H1 (cell line): Measurements from ENCODE around the gene CHST12. TPM values are rescaled to one million over a fixed set of nuclear protein-coding genes. Genes with fewer than 3 reads are reported as not detected.

Source experiments
- CTCF ChIA-PET: fragments of 300-600 bp; sonication (Branson Sonifier 250); formaldehyde crosslinking; loops from one replicate; lab custom pipeline; 2021; ENCODE audit not compliant: partially characterized antibody; lab: Charles Lee
- POLR2A ChIA-PET: fragments of 300-600 bp; sonication (Branson Sonifier 250); formaldehyde crosslinking; loops from one replicate; lab custom pipeline; 2021; ENCODE audit warnings: inconsistent platforms; ENCODE audit not compliant: partially characterized antibody; lab: Charles Lee
- DNase-seq, 2 experiments: peaks; one replicate each; pipeline versions ENCODE4 v3.0.0 to v3.0.0-alpha.2; 2010 to 2022; ENCODE audit warnings: low spot score in 2 of 2, low read depth in 1 of 2, mixed read lengths in 1 of 2
- FAIRE-seq: peaks from 2 replicates; lab custom pipeline; 2011; peaks lifted over from hg19 to GRCh38; lab: Jason Lieb, UNC
- H2AFZ ChIP-seq: 2 replicates; pipeline ENCODE4 v1.8.1; 2012; ENCODE audit warnings: low read length, inconsistent platforms
- H2AK5ac ChIP-seq: 2 replicates; pipeline ENCODE4 v1.6.1; 2013; ENCODE audit warnings: low read depth, low read length
- H2BK120ac ChIP-seq: replicated peaks from 2 replicates; pipeline ENCODE3; 2013; ENCODE audit warnings: low read depth, low read length, inconsistent platforms
- H2BK12ac ChIP-seq: 2 replicates; pipeline ENCODE4 v1.6.1; 2013; ENCODE audit warnings: low read depth, low read length
- H2BK15ac ChIP-seq: 2 replicates; pipeline ENCODE4 v1.6.1; 2013; ENCODE audit warnings: low read length
- H2BK20ac ChIP-seq: 2 replicates; pipeline ENCODE4 v1.6.1; 2013; ENCODE audit warnings: low read length
- H2BK5ac ChIP-seq: 2 replicates; pipeline ENCODE4 v1.6.1; 2013; ENCODE audit warnings: low read depth, low read length
- H3K14ac ChIP-seq: 2 replicates; pipeline ENCODE4 v1.6.1; 2013; ENCODE audit warnings: inconsistent platforms; ENCODE audit not compliant: insufficient read length
- H3K18ac ChIP-seq: 2 replicates; pipeline ENCODE4 v1.6.1; 2013; ENCODE audit warnings: low read length; ENCODE audit errors: extremely low read depth
- H3K23ac ChIP-seq: 2 replicates; pipeline ENCODE4 v1.6.1; 2013; ENCODE audit warnings: inconsistent platforms; ENCODE audit not compliant: insufficient read length
- H3K23me2 ChIP-seq: 2 replicates; pipeline ENCODE4 v1.6.1; 2013; ENCODE audit warnings: low read depth, low read length
- H3K27ac ChIP-seq: 2 replicates; pipeline ENCODE4 v1.6.1; 2011; ENCODE audit warnings: low read depth, low read length, inconsistent platforms
- H3K27me3 ChIP-seq, 4 experiments: replicated peaks in 1 of 4; 1 replicate in 1 of 4; 2 replicates in 3 of 4; pipeline versions ENCODE4 v1.6.1 to v1.8.1; 2011 to 2013; ENCODE audit warnings: low read length in 3 of 4, mild to moderate bottlenecking in 3 of 4, inconsistent platforms in 2 of 4, mixed read lengths in 2 of 4, moderate library complexity in 1 of 4; ENCODE audit not compliant: control insufficient read depth in 3 of 4, insufficient read depth in 3 of 4; ENCODE audit errors: extremely low read depth in 1 of 4
- H3K36me3 ChIP-seq, 4 experiments: 2 replicates each; pipeline versions ENCODE4 v1.6.1 to v1.8.1; 2011 to 2013; ENCODE audit warnings: mild to moderate bottlenecking in 4 of 4, low read length in 3 of 4, moderate library complexity in 2 of 4, control low read depth in 1 of 4, inconsistent platforms in 1 of 4; ENCODE audit not compliant: insufficient read depth in 4 of 4, control insufficient read depth in 2 of 4
- H3K4ac ChIP-seq: replicated peaks from 2 replicates; pipeline ENCODE3; 2013; ENCODE audit warnings: low read length, low read depth, mixed read lengths, inconsistent platforms; ENCODE audit not compliant: insufficient read length
- H3K4me1 ChIP-seq, 4 experiments: replicated peaks in 1 of 4; 1 replicate in 1 of 4; 2 replicates in 3 of 4; pipeline versions ENCODE4 v1.6.1 to v1.8.1; 2011 to 2013; ENCODE audit warnings: low read length in 3 of 4, inconsistent platforms in 2 of 4, mixed read lengths in 1 of 4; ENCODE audit not compliant: insufficient read depth in 4 of 4, control insufficient read depth in 3 of 4
- H3K4me2 ChIP-seq, 2 experiments: 2 replicates each; pipeline versions ENCODE4 v1.6.1 to v1.8.1; 2011 to 2013; ENCODE audit warnings: low read depth in 2 of 2, low read length in 2 of 2, control low read depth in 1 of 2, inconsistent platforms in 1 of 2, mild to moderate bottlenecking in 1 of 2; ENCODE audit not compliant: insufficient read depth in 1 of 2
- H3K4me3 ChIP-seq, 4 experiments: fragments of 200-600, 300-600 bp in 1 of 4; sonication (generic), shearing (Covaris generic), sonication (Bioruptor Twin) in 1 of 4; 2 replicates each; pipeline versions ENCODE4 v1.5.1 to v1.8.1; 2011 to 2016; ENCODE audit warnings: low read length in 4 of 4, low read depth in 3 of 4, control low read depth in 2 of 4, inconsistent platforms in 2 of 4, mild to moderate bottlenecking in 2 of 4, mixed read lengths in 1 of 4, moderate library complexity in 1 of 4; ENCODE audit not compliant: insufficient read depth in 2 of 4; ENCODE audit errors: extremely low read depth in 1 of 4
- H3K56ac ChIP-seq: replicated peaks from 2 replicates; pipeline ENCODE3; 2013; ENCODE audit warnings: low read depth, mild to moderate bottlenecking, mixed read lengths, low read length, inconsistent platforms; ENCODE audit not compliant: insufficient read length
- H3K79me1 ChIP-seq: 2 replicates; pipeline ENCODE4 v1.6.1; 2013; ENCODE audit warnings: low read depth, low read length, control low read depth
- H3K79me2 ChIP-seq, 2 experiments: 2 replicates each; pipeline versions ENCODE4 v1.6.1 to v1.8.1; 2012 to 2013; ENCODE audit warnings: low read length in 2 of 2, mild to moderate bottlenecking in 2 of 2, inconsistent platforms in 1 of 2; ENCODE audit not compliant: insufficient read depth in 2 of 2, control insufficient read depth in 1 of 2
- H3K9ac ChIP-seq, 4 experiments: replicated peaks in 1 of 4; 1 replicate in 1 of 4; 2 replicates in 3 of 4; pipeline versions ENCODE4 v1.6.1 to v1.8.1; 2011 to 2013; ENCODE audit warnings: low read depth in 3 of 4, low read length in 3 of 4, control low read depth in 2 of 4, mild to moderate bottlenecking in 2 of 4, moderate library complexity in 2 of 4, inconsistent platforms in 1 of 4; ENCODE audit errors: extremely low read depth in 1 of 4
- H3K9me3 ChIP-seq, 2 experiments: 2 replicates each; pipeline versions ENCODE4 v1.6.1 to v1.8.1; 2012 to 2013; ENCODE audit warnings: mild to moderate bottlenecking in 2 of 2, moderate library complexity in 2 of 2, control low read depth in 1 of 2, inconsistent platforms in 1 of 2, low read depth in 1 of 2, low read length in 1 of 2, mixed read lengths in 1 of 2; ENCODE audit not compliant: insufficient read depth in 2 of 2
- H4K20me1 ChIP-seq, 2 experiments: replicated peaks in 1 of 2; 2 replicates each; pipeline versions ENCODE3 to v1.8.1; 2011 to 2013; ENCODE audit warnings: inconsistent platforms in 2 of 2, low read length in 2 of 2, mild to moderate bottlenecking in 1 of 2; ENCODE audit not compliant: insufficient read depth in 2 of 2, control insufficient read depth in 1 of 2
- H4K5ac ChIP-seq: 2 replicates; pipeline ENCODE4 v1.6.1; 2013; ENCODE audit warnings: low read length, low read depth, mixed read lengths, inconsistent platforms; ENCODE audit not compliant: insufficient read length
- H4K8ac ChIP-seq: 2 replicates; pipeline ENCODE4 v1.8.0; 2013; ENCODE audit warnings: mild to moderate bottlenecking, moderate library complexity, low read length, inconsistent platforms; ENCODE audit not compliant: insufficient read depth; ENCODE audit errors: extremely low read depth
- H4K91ac ChIP-seq: replicated peaks from 2 replicates; pipeline ENCODE3; 2013; ENCODE audit warnings: low read length, mixed read lengths, inconsistent platforms; ENCODE audit not compliant: insufficient read length
- FOSL1 ChIP-seq: IDR thresholded peaks from 2 replicates; pipeline ENCODE4 v1.6.1; 2011; ENCODE audit warnings: mild to moderate bottlenecking, low read depth, low read length, moderate library complexity; ENCODE audit not compliant: insufficient read depth
- HDAC6 ChIP-seq: IDR thresholded peaks from one replicate; pipeline ENCODE4 v1.7.1; 2012; ENCODE audit warnings: low read depth, mild to moderate bottlenecking, inconsistent platforms, low read length, moderate library complexity
- RNF2 ChIP-seq: fragments of 200-900, 300-1000 bp; sonication (generic); IDR thresholded peaks from 2 replicates; pipeline ENCODE4 v1.7.1; 2016; ENCODE audit warnings: borderline replicate concordance, low read depth, mild to moderate bottlenecking, antibody characterized with exemption, low read length; ENCODE audit not compliant: poor library complexity, severe bottlenecking; ENCODE audit errors: missing control alignments
- SAP30 ChIP-seq: fragments of 300-600 bp; sonication (generic); IDR thresholded peaks from 2 replicates; pipeline ENCODE4 v1.7.1; 2012; ENCODE audit warnings: low read length, moderate library complexity, mild to moderate bottlenecking, inconsistent platforms; ENCODE audit not compliant: insufficient read depth, insufficient replicate concordance
- SIN3A ChIP-seq, 2 experiments: IDR thresholded peaks in 1 of 2; conservative IDR thresholded peaks in 1 of 2; 2 replicates each; pipeline ENCODE4 v1.6.1; 2011 to 2012; ENCODE audit warnings: low read length in 2 of 2, improper control_type of control experiment in 1 of 2, low read depth in 1 of 2, mild to moderate bottlenecking in 1 of 2
- SIX5 ChIP-seq: IDR thresholded peaks from 2 replicates; pipeline ENCODE4 v1.6.1; 2011; ENCODE audit warnings: mild to moderate bottlenecking, low read depth, low read length
- TBP ChIP-seq: IDR thresholded peaks from 2 replicates; pipeline ENCODE4 v1.6.1; 2011; ENCODE audit warnings: low read depth, low read length, improper control_type of control experiment
- YY1 ChIP-seq: IDR thresholded peaks from 2 replicates; pipeline ENCODE4 v1.6.1; 2011; ENCODE audit warnings: low read depth, mild to moderate bottlenecking, low read length
- WGBS, 2 experiments: shearing (Covaris generic) in 1 of 2; methylation state at CpG; one replicate each; pipeline versions ENCODE4 v1.1.6 to v1.1.7; 2013 to 2015; ENCODE audit warnings: low lambda C conversion rate in 2 of 2, mixed read lengths in 2 of 2, inconsistent platforms in 1 of 2, low coverage in 1 of 2, missing lambda C conversion rate in 1 of 2; ENCODE audit not compliant: insufficient replicate concordance in 2 of 2, insufficient coverage in 1 of 2, insufficient read length in 1 of 2; ENCODE audit errors: extremely low coverage in 1 of 2, missing lambda C conversion rate in 1 of 2; 5-methylcytosine and 5-hydroxymethylcytosine counted together
- polyA plus RNA-seq, 7 experiments: library from polyadenylated mRNA; depleted of rRNA in 3 of 7; stranded (reverse) in 5 of 7; unstranded in 2 of 7; fragments of >200 nt in 5 of 7; fragments of 200-250 nt in 2 of 7; gene quantifications; 1 replicate in 5 of 7; 2 replicates in 1 of 7; 4 replicates in 1 of 7; pipeline versions ENCODE4 v1.2.1 to v1.2.3, GENCODE V29; 2011 to 2013; ENCODE audit warnings: missing spikeins in 2 of 7, mixed read lengths in 2 of 7
- total RNA-seq: library from RNA; stranded (reverse); fragmentation: NEBNext Ultra II Directional; extraction: Animal tissue kit (Norgen Biotek cat#: 25700); gene quantifications from 2 replicates; pipeline ENCODE4 v1.2.1, GENCODE V29; 2021
- TF ChIP-seq, protein P1 (sequence below): IDR thresholded peaks from 2 replicates; pipeline ENCODE4 v1.6.1; 2012; ENCODE audit warnings: inconsistent platforms
- TF ChIP-seq, protein P2 (sequence below): IDR thresholded peaks from 2 replicates; pipeline ENCODE4 v1.6.1; 2011; ENCODE audit warnings: low read depth, mild to moderate bottlenecking, low read length; ENCODE audit not compliant: insufficient read depth

The CHST12 gene
- total and polyA plus RNA-seq, 2 of the 8 experiments (the other 6 are each of a cell fraction or from before 2014, with no cell fraction given), result 13.4 to 24.1 TPM

DNA sequence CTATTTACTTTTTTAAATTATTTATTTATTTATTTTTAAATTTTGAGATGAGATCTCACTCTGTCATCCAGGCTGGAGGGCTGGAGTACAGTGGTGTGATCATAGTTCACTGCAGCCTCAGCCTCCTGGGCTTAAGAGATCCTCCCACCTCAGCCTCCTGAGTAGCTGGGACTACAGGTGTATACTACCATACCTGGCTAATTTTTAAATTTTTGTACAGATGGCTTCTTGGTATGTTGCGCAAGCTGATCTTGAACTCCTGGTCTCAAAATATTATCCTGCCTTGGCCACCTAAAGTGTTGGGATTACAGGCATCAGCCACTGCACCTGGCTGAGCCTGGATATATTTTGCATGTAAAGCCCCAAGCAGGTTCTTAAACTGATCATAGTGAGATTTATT is 7.6 kb downstream of the CHST12 start:
- H2BK20ac ChIP-seq, result no peak overlapping the region
- no peak overlapping the region for H2BK5ac ChIP-seq
- H4K91ac ChIP-seq, result no peak overlapping the region
- H3K27ac ChIP-seq, result no peak overlapping the region
- H3K79me2 ChIP-seq, result peaks cover 0 to 31% of the 10 kb centered on the region in 2 experiments; a peak in 3 of 4 replicates
- no peak overlapping the region for H3K23ac ChIP-seq
- no peak overlapping the region for H4K8ac ChIP-seq
- no peaks in the 10 kb centered on the region for H3K23me2 ChIP-seq
- H3K36me3 ChIP-seq, result no peaks in the 10 kb centered on the region; a peak in 1 of 8 replicates
- ChIA-PET POLR2A (no interaction called here), CTCF (interaction anchor here (1.1 to 3.4 kb wide), 3 partner anchors 20 to 59 kb away, joined by 3 to 17 read pairs (median 12); no protein-coding TSS in a partner anchor)
- H3K4me3 ChIP-seq, result no peak overlapping the region
- no peak overlapping the region for H2BK120ac ChIP-seq
- no peak overlapping the region for H3K4ac ChIP-seq
- no peaks in the 10 kb centered on the region for H3K27me3 ChIP-seq
- H2BK15ac ChIP-seq, result no peak overlapping the region
- H3K56ac ChIP-seq, result no peak overlapping the region
- H3K79me1 ChIP-seq, result peaks cover 2% of the 10 kb centered on the region
- no peak overlapping the region for H4K5ac ChIP-seq
- no peak overlapping the region for H3K9ac ChIP-seq
- no peak for DNase-seq
- H4K20me1 ChIP-seq, result no peaks in the 10 kb centered on the region
- H3K18ac ChIP-seq, result no peak overlapping the region
- FAIRE-seq, result no peak
- H3K9me3 ChIP-seq, result no peaks in the 10 kb centered on the region
- H3K14ac ChIP-seq, result no peak overlapping the region
- no peak overlapping the region for H2BK12ac ChIP-seq
- WGBS, 2 experiments, result 88% methylated on average over 1 of the region's 1 CpG; no CpG with 5 or more reads in 1 of the 2 experiments
- no peak overlapping the region for H3K4me2 ChIP-seq
- H3K4me1 ChIP-seq, result peaks cover 0 to 2% (median 0%) of the 10 kb centered on the region in 4 experiments; a peak in 2 of 7 replicates
- H2AK5ac ChIP-seq, result no peak overlapping the region
- no peak overlapping the region for H2AFZ ChIP-seq
- TF ChIP-seq RNF2, result no peak
- no peak for TF ChIP-seq SIN3A (conservative IDR thresholded peaks at IDR 0.05 in 1 of 2, IDR thresholded peaks at IDR 0.05 in 1 of 2; ENCODE audit: low read depth in 1 of 2, low read length in 2 of 2)
- no peak for TF ChIP-seq SIX5
- TF ChIP-seq FOSL1, result no peak
- no peak for TF ChIP-seq TBP
- TF ChIP-seq YY1, result no peak
- no peak for TF ChIP-seq SAP30
- TF ChIP-seq HDAC6, result no peak
- TF ChIP-seq, protein P1, sequence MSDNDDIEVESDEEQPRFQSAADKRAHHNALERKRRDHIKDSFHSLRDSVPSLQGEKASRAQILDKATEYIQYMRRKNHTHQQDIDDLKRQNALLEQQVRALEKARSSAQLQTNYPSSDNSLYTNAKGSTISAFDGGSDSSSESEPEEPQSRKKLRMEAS, result no peak
- TF ChIP-seq, protein P2, sequence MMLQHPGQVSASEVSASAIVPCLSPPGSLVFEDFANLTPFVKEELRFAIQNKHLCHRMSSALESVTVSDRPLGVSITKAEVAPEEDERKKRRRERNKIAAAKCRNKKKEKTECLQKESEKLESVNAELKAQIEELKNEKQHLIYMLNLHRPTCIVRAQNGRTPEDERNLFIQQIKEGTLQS, result no peak
